ENCODE measurements around the gene CTNND2. TPM values are rescaled to one million over a fixed set of nuclear protein-coding genes. Genes with fewer than 3 reads are reported as not detected.

The CTNND2 gene
- total and polyA plus RNA-seq, 10 of the 15 experiments (the other 5 are each of a cell fraction or from before 2014, with no cell fraction given), result 0.02 to 0.16 (median 0.04) TPM; not detected in 7

DNA sequence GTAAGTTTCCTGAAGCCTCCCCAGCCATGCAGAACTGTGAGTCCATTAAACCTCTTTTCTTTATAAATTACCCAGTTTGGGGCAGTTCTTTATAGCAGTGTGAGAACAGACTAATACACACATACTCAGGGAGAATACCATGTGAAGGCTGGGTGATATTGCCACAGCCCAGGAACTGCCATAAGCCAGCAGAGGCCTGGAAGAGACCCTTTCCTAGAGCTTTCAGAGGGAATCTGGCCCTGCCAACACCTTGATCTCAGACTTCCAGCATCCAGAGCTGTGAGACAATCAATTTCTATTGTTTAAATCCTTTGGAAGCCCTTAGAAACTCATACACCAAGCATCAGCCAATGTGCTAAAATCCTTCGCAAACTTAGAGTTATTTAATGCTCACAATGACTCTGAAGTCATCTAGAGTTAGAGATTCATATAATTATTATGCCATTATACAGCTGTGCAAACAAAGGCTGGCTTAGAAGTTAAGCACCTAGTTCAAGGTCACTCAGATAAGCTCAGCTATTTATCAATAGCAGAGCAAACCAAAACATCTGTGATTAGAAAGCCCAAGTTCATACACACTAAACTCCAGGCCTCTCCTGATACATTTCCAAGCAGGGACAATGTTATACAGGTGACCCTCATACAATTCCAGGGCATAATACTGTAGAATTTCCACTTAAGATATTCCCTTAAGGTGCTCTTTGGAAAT, 611.4 kb downstream of the CTNND2 start:
- Histone ChIP-seq H3K27me3 (replicated peaks in 1 of 2; ENCODE audit: control insufficient read depth in 2 of 2, insufficient read depth in 2 of 2, low read length in 1 of 2) (no peaks in the 10 kb centered on the region), H3K4me3 (no peak overlapping the region), H3K79me2 (ENCODE audit: control insufficient read depth, insufficient read depth, low read length) (no peaks in the 10 kb centered on the region), H3K4me2 (ENCODE audit: control insufficient read depth, insufficient read depth) (no peak overlapping the region), H3K9ac (ENCODE audit: control insufficient read depth, insufficient read depth, low read length) (no peak overlapping the region), H3K27ac (ENCODE audit: control insufficient read depth, insufficient read depth) (no peak overlapping the region), H4K20me1 (ENCODE audit: control insufficient read depth, insufficient read depth) (no peaks in the 10 kb centered on the region), H3K36me3 (ENCODE audit: control insufficient read depth in 2 of 2, insufficient read depth in 2 of 2, low read length in 1 of 2) (no peaks in the 10 kb centered on the region), H3K9me3 (replicated peaks; ENCODE audit: control insufficient read depth, insufficient read depth, low read length) (no peaks in the 10 kb centered on the region), H2AFZ (ENCODE audit: control insufficient read depth, low read depth, low read length) (no peak overlapping the region), H3K4me1 (ENCODE audit: control insufficient read depth, insufficient read depth, low read length) (no peaks in the 10 kb centered on the region)
- POLR2A ChIA-PET, result no interaction called here
- ATAC-seq (no peak), FAIRE-seq (no peak), DNase-seq (ENCODE audit: low read depth, low spot score) (no peak)
- WGBS (ENCODE audit: insufficient coverage, insufficient replicate concordance, low lambda C conversion rate, missing lambda C conversion rate), result 42% methylated on average over 1 of the region's 1 CpG
- RAD21 ChIA-PET (ENCODE audit: unreplicated experiment), result no interaction called here
- SMC1A ChIA-PET (ENCODE audit: uncharacterized antibody, unreplicated experiment), result no interaction called here
- CTCF ChIA-PET, result no interaction called here
- TF ChIP-seq HDGF (IDR thresholded peaks at IDR 0.05) (no peak), ETV6 (conservative IDR thresholded peaks at IDR 0.05 in 1 of 2, IDR thresholded peaks at IDR 0.05 in 1 of 2; ENCODE audit: borderline replicate concordance in 1 of 2, low read depth in 1 of 2) (no peak), NFYA (IDR thresholded peaks at IDR 0.05; ENCODE audit: borderline replicate concordance, low read depth, low read length) (no peak), STAT3 (IDR thresholded peaks at IDR 0.05; ENCODE audit: low read depth, low read length) (no peak), RUNX3 (IDR thresholded peaks at IDR 0.05; ENCODE audit: low read length) (no peak), NFIC (IDR thresholded peaks at IDR 0.05; ENCODE audit: low read depth, low read length) (no peak), PML (IDR thresholded peaks at IDR 0.05; ENCODE audit: low read length) (no peak), TCF7 (IDR thresholded peaks at IDR 0.05; ENCODE audit: borderline replicate concordance) (no peak), MYC (IDR thresholded peaks at IDR 0.05; ENCODE audit: insufficient read depth, insufficient read length, insufficient replicate concordance, low read length, severe bottlenecking) (no peak), RAD21 (IDR thresholded peaks at IDR 0.05; ENCODE audit: insufficient read depth, low read depth, low read length) (no peak), RAD51 (IDR thresholded peaks at IDR 0.05) (no peak), KDM1A (IDR thresholded peaks at IDR 0.05; ENCODE audit: borderline replicate concordance) (no peak)
- no TSS peak for BruUV-seq (replicated peaks)
- intact Hi-C loops (cut with micrococcal nuclease; ENCODE audit: unreplicated experiment), result no loop called here
- in situ Hi-C loops (cut with MboI), result no loop called here

Data from GM12878 (cell line).